B cell (primary cell): ENCODE data around the gene ATG4C. TPM values are rescaled to one million over a fixed set of nuclear protein-coding genes. Genes with fewer than 3 reads are reported as not detected.

ENCODE experiments used
- ATAC-seq: fragments of 200-7000 bp; cut with Tn5 transposase; one replicate; pipeline ENCODE4 v1.10.0; 2021; ENCODE audit warnings: low read depth, mild to moderate bottlenecking, moderate number of reproducible peaks, moderate library complexity
- CTCF ChIA-PET: fragments of 350-600 bp; sonication (Branson Sonifier 250); formaldehyde crosslinking; loops from one replicate; lab custom pipeline; 2021; ENCODE audit warnings: antibody characterized with exemption, inconsistent platforms; lab: Charles Lee
- POLR2A ChIA-PET: fragments of 350-600 bp; sonication (Branson Sonifier 250); formaldehyde crosslinking; loops from one replicate; lab custom pipeline; 2021; ENCODE audit warnings: antibody characterized with exemption; lab: Charles Lee
- DNase-seq: peaks from one replicate; pipeline ENCODE4 v3.0.0; 2013
- H2AFZ ChIP-seq: 2 replicates; pipeline ENCODE4 v1.6.1; 2012; ENCODE audit warnings: mild to moderate bottlenecking, low read depth, low read length; ENCODE audit not compliant: insufficient read depth, poor library complexity, severe bottlenecking
- H3K27ac ChIP-seq, 2 donors: 1 replicate in 1 of 2; 2 replicates in 1 of 2; pipeline ENCODE4 v1.5.1; 2012 to 2013; ENCODE audit warnings: low read length in 2 of 2, mild to moderate bottlenecking in 2 of 2, moderate library complexity in 1 of 2
- H3K27me3 ChIP-seq, 4 experiments: fragments of 200-600 bp in 1 of 4; sonication (generic) in 1 of 4; replicated peaks in 1 of 4; 1 replicate in 2 of 4; 2 replicates in 2 of 4; pipeline versions ENCODE4 v1.6.1 to v1.7.0; 2013 to 2016; ENCODE audit warnings: low read length in 3 of 4, mild to moderate bottlenecking in 2 of 4, mixed read lengths in 1 of 4, moderate library complexity in 1 of 4; ENCODE audit not compliant: insufficient read depth in 4 of 4, control insufficient read depth in 3 of 4; ENCODE audit errors: control extremely low read depth in 1 of 4
- H3K36me3 ChIP-seq, 2 experiments: replicated peaks in 1 of 2; 1 replicate in 1 of 2; 2 replicates in 1 of 2; pipeline versions ENCODE4 v1.6.1 to v1.7.1; 2013; ENCODE audit warnings: low read length in 1 of 2; ENCODE audit not compliant: insufficient read depth in 2 of 2, control insufficient read depth in 1 of 2; ENCODE audit errors: control extremely low read depth in 1 of 2, extremely low read depth in 1 of 2
- H3K4me1 ChIP-seq, 2 donors: fragments of 200-600 bp in 1 of 2; sonication (generic) in 1 of 2; 1 replicate in 1 of 2; 2 replicates in 1 of 2; pipeline versions ENCODE4 v1.5.1 to v1.6.1; 2013 to 2017; ENCODE audit warnings: low read length in 2 of 2; ENCODE audit not compliant: control insufficient read depth in 2 of 2, insufficient read depth in 2 of 2
- H3K4me2 ChIP-seq: replicated peaks from 2 replicates; pipeline ENCODE3; 2012; ENCODE audit warnings: mild to moderate bottlenecking, low read depth, low read length; ENCODE audit not compliant: poor library complexity, severe bottlenecking
- H3K4me3 ChIP-seq, 5 experiments: fragments of 200-600 bp in 1 of 5; sonication (generic) in 1 of 5; 1 replicate in 3 of 5; 2 replicates in 2 of 5; pipeline versions ENCODE4 v1.5.1 to v1.7.0; 2011 to 2016; ENCODE audit warnings: low read length in 4 of 5, mild to moderate bottlenecking in 4 of 5, low read depth in 2 of 5, control low read depth in 1 of 5, moderate library complexity in 1 of 5; ENCODE audit not compliant: insufficient read depth in 1 of 5; ENCODE audit errors: control extremely low read depth in 1 of 5, extremely low read depth in 1 of 5
- H3K79me2 ChIP-seq: fragments of 200-600 bp; sonication (generic); one replicate; pipeline ENCODE4 v1.6.0; 2016; ENCODE audit warnings: low read length; ENCODE audit not compliant: control insufficient read depth, insufficient read depth
- H3K9ac ChIP-seq: fragments of 200-600 bp; sonication (generic); 2 replicates; pipeline ENCODE4 v1.6.1; 2017; ENCODE audit warnings: mild to moderate bottlenecking, low read length, moderate library complexity
- H3K9me3 ChIP-seq, 3 donors: one replicate each; pipeline versions ENCODE4 v1.6.1 to v1.7.1; 2013; ENCODE audit warnings: low read length in 2 of 3; ENCODE audit not compliant: control insufficient read depth in 2 of 3, insufficient read depth in 1 of 3; ENCODE audit errors: control extremely low read depth in 1 of 3
- H4K20me1 ChIP-seq: 2 replicates; pipeline ENCODE4 v1.6.0; 2012; ENCODE audit warnings: mild to moderate bottlenecking, low read length; ENCODE audit not compliant: insufficient read depth, control insufficient read depth, poor library complexity, severe bottlenecking
- H3K27ac Mint-ChIP-seq: one replicate; pipeline ENCODE4 v1.8.0; 2021; ENCODE audit warnings: mixed read lengths
- H3K27me3 Mint-ChIP-seq: one replicate; pipeline ENCODE4 v1.8.0; 2021; ENCODE audit warnings: mixed read lengths
- H3K4me1 Mint-ChIP-seq: one replicate; pipeline ENCODE4 v1.8.0; 2021; ENCODE audit warnings: mixed read lengths
- H3K4me3 Mint-ChIP-seq: one replicate; pipeline ENCODE4 v1.8.0; 2021; ENCODE audit warnings: mixed read lengths
- H3K9me3 Mint-ChIP-seq: one replicate; pipeline ENCODE4 v1.8.0; 2022; ENCODE audit warnings: mixed read lengths; ENCODE audit not compliant: insufficient read depth
- CTCF ChIP-seq: fragments of 200-600 bp; IDR thresholded peaks from one replicate; pipeline ENCODE4 v1.8.0; 2022; ENCODE audit warnings: antibody characterized with exemption, mild to moderate bottlenecking
- EZH2 ChIP-seq: IDR thresholded peaks from 2 replicates; pipeline ENCODE4 v1.6.1; 2012; ENCODE audit warnings: borderline replicate concordance, low read depth, mild to moderate bottlenecking, moderate library complexity, low read length; ENCODE audit not compliant: insufficient read depth, poor library complexity, severe bottlenecking
- WGBS: methylation state at CpG from one replicate; pipeline ENCODE4 v1.1.5; 2013; ENCODE audit warnings: missing lambda C conversion rate; ENCODE audit not compliant: insufficient coverage; 5-methylcytosine and 5-hydroxymethylcytosine counted together
- intact Hi-C: fragments of 100-400 bp; cut with micrococcal nuclease; formaldehyde crosslinking; loops from one replicate; pipeline ENCODE4 v1.10.0; 2022
- polyA plus RNA-seq: library from polyadenylated mRNA; depleted of rRNA; stranded (reverse); fragments of >200 nt; gene quantifications from 2 replicates; pipeline ENCODE4 v1.2.3, GENCODE V29; 2012
- total RNA-seq, 2 donors: library from RNA; stranded (reverse); fragments of 120-200 nt in 1 of 2; gene quantifications; 1 replicate in 1 of 2; 2 replicates in 1 of 2; pipeline versions ENCODE4 v1.2.3 to v1.2.4, GENCODE V29; 2013 to 2022

ATG4C gene
- total and polyA plus RNA-seq, 2 donors (not counting 1 experiment from before 2014, with no cell fraction given), result 7.1 to 30.8 TPM

GRCh38 chr1:62844030-62844429 lies 60.1 kb downstream of the ATG4C start:
- no peak overlapping the region for H3K4me2 ChIP-seq
- H3K79me2 ChIP-seq, result no peaks in the 10 kb centered on the region
- H3K9me3 ChIP-seq, result no peaks in the 10 kb centered on the region
- TF ChIP-seq CTCF (no peak), EZH2 (no peak)
- DNase-seq, result no peak
- ChIA-PET CTCF (interaction anchor here (3.8 kb wide), 1 partner anchor 14 kb away, joined by 42 read pairs; no protein-coding TSS in a partner anchor), POLR2A (interaction anchor here (1.0 kb wide), 1 partner anchor 9 kb away, joined by 5 read pairs; no protein-coding TSS in a partner anchor)
- H3K27ac ChIP-seq, result no peak overlapping the region
- peaks cover 2% of the 10 kb centered on the region for H3K4me1 Mint-ChIP-seq
- H3K4me1 ChIP-seq, result no peaks in the 10 kb centered on the region
- intact Hi-C loops, result loop anchor here (10.0 kb wide), 1 partner anchor 1401 kb away; no protein-coding TSS in a partner anchor
- no peaks in the 10 kb centered on the region for H3K27me3 Mint-ChIP-seq
- H2AFZ ChIP-seq, result no peak overlapping the region
- no peaks in the 10 kb centered on the region for H3K27me3 ChIP-seq
- H3K36me3 ChIP-seq, result peaks cover 0 to 7% of the 10 kb centered on the region in 2 experiments
- no peak overlapping the region for H3K27ac Mint-ChIP-seq
- no peak overlapping the region for H3K4me3 Mint-ChIP-seq
- no peak for ATAC-seq
- no peak overlapping the region for H3K4me3 ChIP-seq
- no peak overlapping the region for H3K9ac ChIP-seq
- no peaks in the 10 kb centered on the region for H3K9me3 Mint-ChIP-seq
- no peaks in the 10 kb centered on the region for H4K20me1 ChIP-seq

DNA sequence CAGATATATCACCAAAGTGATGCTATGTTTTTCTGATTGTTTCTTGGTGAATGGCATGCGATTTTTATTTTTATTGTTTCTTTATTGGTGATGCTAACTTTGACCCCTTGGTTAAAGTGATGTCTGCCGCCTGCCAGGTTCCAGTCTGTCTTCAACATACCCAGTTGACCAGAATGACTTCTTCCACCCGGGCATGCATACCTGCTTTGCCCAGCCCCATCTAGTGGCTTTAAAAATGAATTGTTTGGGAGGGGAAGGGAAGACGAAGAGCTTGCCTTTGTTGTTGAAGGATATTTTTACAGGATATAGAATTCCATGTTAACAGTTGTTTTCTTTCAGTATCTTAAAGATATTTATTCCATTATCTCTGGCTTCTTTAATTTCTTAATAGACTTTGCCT lies 65.1 kb downstream of the ATG4C start:
- Mint-ChIP-seq H3K9me3 (no peaks in the 10 kb centered on the region), H3K4me1 (no peaks in the 10 kb centered on the region), H3K27ac (no peak overlapping the region), H3K4me3 (no peak overlapping the region), H3K27me3 (no peaks in the 10 kb centered on the region)
- Histone ChIP-seq H4K20me1 (no peaks in the 10 kb centered on the region), H3K9ac (no peak overlapping the region), H3K79me2 (no peaks in the 10 kb centered on the region), H3K4me2 (no peak overlapping the region), H3K36me3 (peaks cover 0 to 18% of the 10 kb centered on the region in 2 experiments), H3K27ac (no peak overlapping the region), H2AFZ (no peak overlapping the region), H3K4me1 (no peaks in the 10 kb centered on the region), H3K9me3 (no peaks in the 10 kb centered on the region), H3K4me3 (no peak overlapping the region), H3K27me3 (no peaks in the 10 kb centered on the region)
- DNase-seq (no peak), ATAC-seq (no peak)
- POLR2A ChIA-PET, result no interaction called here
- no peak for TF ChIP-seq CTCF
- no peak for TF ChIP-seq EZH2
- no CpG with 5 or more reads among the region's 4 CpGs for WGBS
- CTCF ChIA-PET, result interaction anchor here (1.0 kb wide), 2 partner anchors 10 to 17 kb away, joined by 3 to 4 read pairs; no protein-coding TSS in a partner anchor
- intact Hi-C loops, result loop anchor here (10.0 kb wide), 1 partner anchor 1396 kb away; no protein-coding TSS in a partner anchor
